A673 (cell line): ENCODE measurements around the gene SRL.

Source experiments
- CTCF ChIP-seq: fragments of 300-800, 200-600 bp; sonication (generic); conservative IDR thresholded peaks from 2 replicates; pipeline ENCODE4 v1.5.1; 2017; ENCODE audit warnings: low read depth, mild to moderate bottlenecking, antibody characterized with exemption, low read length, moderate library complexity, mixed read lengths
- EZH2 ChIP-seq: fragments of 200-600 bp; sonication (generic); IDR thresholded peaks from 2 replicates; pipeline ENCODE4 v1.6.1; 2017; ENCODE audit warnings: borderline replicate concordance, low read depth, mild to moderate bottlenecking, mixed read lengths, antibody characterized with exemption, low read length; ENCODE audit not compliant: poor library complexity, severe bottlenecking

- TF ChIP-seq CTCF (no peak), EZH2 (no peak)
Observed at GRCh38 chr16:4265676-4266075, 23.8 kb upstream of the SRL start.
